DND-41 (cell line): ENCODE results near the gene SRRM5.
"Not testable (repeated sequence)": the region's sequence is repeated elsewhere in the genome, so short reads cannot be mapped to it uniquely, and the experiment has no call there.

ENCODE experiments used
- ATAC-seq: fragments of 200-7000 bp; cut with Tn5 transposase; 3 replicates; pipeline ENCODE4 v1.9.1; 2021; ENCODE audit warnings: low read depth; ENCODE audit not compliant: insufficient read depth
- DNase-seq: peaks from one replicate; pipeline ENCODE4 v3.0.0-alpha.2; 2020
- H2AFZ ChIP-seq: 2 replicates; pipeline ENCODE4 v1.6.0; 2012; ENCODE audit warnings: low read depth, low read length
- H3K27ac ChIP-seq: 2 replicates; pipeline ENCODE4 v1.5.1; 2012; ENCODE audit warnings: low read length, inconsistent platforms
- H3K27me3 ChIP-seq: fragments of 200-600 bp; sonication (generic); 2 replicates; pipeline ENCODE4 v1.6.0; 2012; ENCODE audit warnings: low read length, mild to moderate bottlenecking, inconsistent platforms; ENCODE audit not compliant: insufficient read depth, poor library complexity
- H3K36me3 ChIP-seq: 2 replicates; pipeline ENCODE4 v1.5.1; 2012; ENCODE audit warnings: low read length, inconsistent platforms; ENCODE audit not compliant: insufficient read depth
- H3K4me1 ChIP-seq: 2 replicates; pipeline ENCODE4 v1.5.1; 2012; ENCODE audit warnings: mild to moderate bottlenecking, low read length; ENCODE audit not compliant: insufficient read depth
- H3K4me2 ChIP-seq: 2 replicates; pipeline ENCODE4 v1.6.0; 2012; ENCODE audit warnings: mild to moderate bottlenecking, moderate library complexity, low read length, inconsistent platforms; ENCODE audit not compliant: insufficient read depth
- H3K4me3 ChIP-seq, 2 experiments: fragments of 200-600 bp in 1 of 2; shearing (Covaris generic) in 1 of 2; 2 replicates each; pipeline ENCODE4 v1.5.1; 2012 to 2016; ENCODE audit warnings: inconsistent platforms in 2 of 2, low read length in 2 of 2, mild to moderate bottlenecking in 2 of 2, low read depth in 1 of 2, moderate library complexity in 1 of 2
- H3K79me2 ChIP-seq: 2 replicates; pipeline ENCODE4 v1.6.0; 2012; ENCODE audit warnings: low read length, inconsistent platforms; ENCODE audit not compliant: insufficient read depth
- H3K9ac ChIP-seq: 2 replicates; pipeline ENCODE4 v1.6.0; 2012; ENCODE audit warnings: low read depth, mild to moderate bottlenecking, inconsistent platforms, low read length, moderate library complexity
- H3K9me3 ChIP-seq: 2 replicates; pipeline ENCODE4 v1.5.1; 2012; ENCODE audit warnings: low read length, moderate library complexity, mild to moderate bottlenecking, inconsistent platforms; ENCODE audit not compliant: insufficient read depth, severe bottlenecking
- H4K20me1 ChIP-seq: 2 replicates; pipeline ENCODE4 v1.6.0; 2012; ENCODE audit warnings: low read length; ENCODE audit not compliant: insufficient read depth
- CTCF ChIP-seq: IDR thresholded peaks from 2 replicates; pipeline ENCODE4 v1.5.1; 2012; ENCODE audit warnings: borderline replicate concordance, low read length, moderate library complexity, mild to moderate bottlenecking; ENCODE audit not compliant: poor library complexity, severe bottlenecking; ENCODE audit errors: extremely low read depth
- EZH2 ChIP-seq: IDR thresholded peaks from 3 replicates; pipeline ENCODE4 v1.6.1; 2012; ENCODE audit warnings: borderline replicate concordance, low read depth, mild to moderate bottlenecking, moderate library complexity, low read length, inconsistent platforms; ENCODE audit not compliant: severe bottlenecking

The SRRM5 gene

DNA sequence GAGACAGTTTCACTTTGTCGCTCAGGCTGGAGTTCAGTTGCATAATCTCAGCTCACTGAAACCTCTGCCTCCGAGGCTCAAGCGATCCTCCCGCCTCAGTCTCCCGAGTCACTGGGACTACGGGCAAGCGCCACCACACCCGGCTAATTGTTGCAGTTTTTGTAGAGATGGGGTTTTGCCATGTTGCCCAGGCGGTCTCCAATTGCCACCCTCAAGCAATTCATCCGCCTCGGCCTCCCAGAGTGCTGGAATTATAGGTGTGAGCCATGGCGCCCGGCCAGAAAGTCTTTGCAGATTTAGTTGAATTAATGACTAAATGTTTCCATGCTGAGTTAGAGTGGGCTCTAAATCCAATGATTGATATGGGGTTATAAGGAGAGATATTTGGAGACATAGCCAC lies 32.3 kb downstream of the SRRM5 start:
- no peaks in the 10 kb centered on the region for H3K9me3 ChIP-seq
- peaks cover 7% of the 10 kb centered on the region for H3K27me3 ChIP-seq
- H3K9ac ChIP-seq = no peak overlapping the region
- no peak overlapping the region for H3K27ac ChIP-seq
- peaks cover 12% of the 10 kb centered on the region for H3K36me3 ChIP-seq
- no peak for DNase-seq
- H3K4me3 ChIP-seq = no peak overlapping the region
- no peak overlapping the region for H3K4me2 ChIP-seq
- no peak for TF ChIP-seq CTCF
- no peak for TF ChIP-seq EZH2
- ATAC-seq = no peak
- peaks cover 9% of the 10 kb centered on the region for H3K4me1 ChIP-seq
- H4K20me1 ChIP-seq = no peaks in the 10 kb centered on the region
- no peaks in the 10 kb centered on the region for H3K79me2 ChIP-seq
- no peak overlapping the region for H2AFZ ChIP-seq

- ATAC-seq (no peak), DNase-seq (no peak)
- Histone ChIP-seq H4K20me1 (no peaks in the 10 kb centered on the region), H3K4me3 (no peak overlapping the region), H2AFZ (no peak overlapping the region), H3K27me3 (no peaks in the 10 kb centered on the region), H3K4me1 (no peaks in the 10 kb centered on the region), H3K4me2 (no peak overlapping the region), H3K9me3 (no peaks in the 10 kb centered on the region), H3K27ac (no peak overlapping the region), H3K9ac (no peak overlapping the region), H3K36me3 (peaks cover 27% of the 10 kb centered on the region), H3K79me2 (no peaks in the 10 kb centered on the region)
- no peak for TF ChIP-seq EZH2
- no peak for TF ChIP-seq CTCF
These were observed 36.7 kb downstream of the SRRM5 start for GRCh38 chr19:43648633-43649032.

DNA sequence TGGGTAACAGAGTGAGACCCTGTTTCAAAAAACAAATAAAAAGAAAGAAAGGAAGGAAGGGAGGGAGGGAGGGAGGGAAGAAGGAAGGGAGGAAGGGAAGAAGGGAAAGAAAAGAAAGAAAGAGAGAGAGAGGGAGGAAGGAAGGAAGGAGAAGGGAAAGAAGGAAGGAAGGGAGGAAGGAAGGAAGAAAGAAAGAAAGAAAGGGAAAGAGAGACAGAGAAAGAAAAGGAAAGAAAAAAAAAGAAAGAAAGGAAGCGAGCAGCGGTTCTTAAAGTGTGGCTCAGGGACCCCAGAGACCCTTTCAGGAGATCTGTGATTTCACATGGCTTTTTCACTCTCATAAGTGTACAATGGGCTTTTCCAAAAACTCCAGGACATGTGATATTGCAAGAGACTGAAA lies 37.6 kb downstream of the SRRM5 start:
- no peak overlapping the region for H2AFZ ChIP-seq
- peaks cover 30% of the 10 kb centered on the region for H3K36me3 ChIP-seq
- H3K4me2 ChIP-seq = no peak overlapping the region
- H3K9ac ChIP-seq = no peak overlapping the region
- H4K20me1 ChIP-seq = no peaks in the 10 kb centered on the region
- no peak for DNase-seq
- no peaks in the 10 kb centered on the region for H3K79me2 ChIP-seq
- ATAC-seq = no peak
- TF ChIP-seq CTCF (no peak), EZH2 (no peak)
- H3K9me3 ChIP-seq = no peaks in the 10 kb centered on the region
- H3K27ac ChIP-seq = no peak overlapping the region
- H3K27me3 ChIP-seq = no peaks in the 10 kb centered on the region
- H3K4me3 ChIP-seq = no peak overlapping the region
- H3K4me1 ChIP-seq = no peaks in the 10 kb centered on the region

DNA sequence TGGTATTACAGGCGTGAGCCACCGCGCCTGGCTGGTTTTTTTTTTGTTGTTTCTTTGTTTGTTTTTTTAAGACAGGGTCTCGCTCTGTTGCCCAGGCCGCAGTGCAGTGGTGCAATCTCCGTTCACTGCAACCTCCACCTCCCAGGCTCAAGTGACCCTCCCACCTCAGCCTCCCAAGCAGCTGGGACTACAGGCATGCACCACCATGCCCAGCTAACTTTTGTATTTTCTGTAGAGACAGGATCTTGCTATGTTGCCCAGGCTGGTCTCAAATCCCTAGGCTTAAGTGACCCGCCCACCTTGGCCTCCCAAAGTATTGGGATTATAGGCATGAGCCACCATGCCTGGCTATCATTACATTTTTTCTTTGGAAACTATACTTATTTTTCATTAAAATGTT lies 38.4 kb downstream of the SRRM5 start:
- H3K79me2 ChIP-seq, H3K4me3 ChIP-seq, H4K20me1 ChIP-seq, H3K9me3 ChIP-seq, H3K4me1 ChIP-seq, H2AFZ ChIP-seq, H3K27ac ChIP-seq, H3K27me3 ChIP-seq, H3K9ac ChIP-seq, DNase-seq, ATAC-seq, H3K4me2 ChIP-seq: not testable (repeated sequence)
- H3K36me3 ChIP-seq = peaks cover 36% of the 10 kb centered on the region
